HepG2 (cell line): ENCODE measurements around the gene RBM27. TPM values are rescaled to one million over a fixed set of nuclear protein-coding genes. Genes with fewer than 3 reads are reported as not detected.
A peak's percentile ranks its signal among the peaks of the same experiment; 100 is the strongest.

ENCODE experiments used
- AGO1 ChIP-seq: fragments of 200-400 bp; formaldehyde crosslinking; IDR thresholded peaks from 2 replicates; pipeline ENCODE4 v1.6.1; 2017; ENCODE audit warnings: mild to moderate bottlenecking, low read depth, low read length, moderate library complexity; ENCODE audit not compliant: poor library complexity, severe bottlenecking
- ARNTL ChIP-seq: sonication (generic); formaldehyde crosslinking; IDR thresholded peaks from 2 replicates; pipeline ENCODE4 v1.4.0; 2020; ENCODE audit warnings: mild to moderate bottlenecking, missing genetic modification reagents
- ATAD3A ChIP-seq: sonication (generic); formaldehyde crosslinking; IDR thresholded peaks from 2 replicates; pipeline ENCODE4 v1.4.0; 2020; ENCODE audit warnings: missing genetic modification reagents
- ELF4 ChIP-seq: sonication (generic); formaldehyde crosslinking; IDR thresholded peaks from 2 replicates; pipeline ENCODE4 v1.5.0; 2020; ENCODE audit warnings: missing genetic modification reagents, mild to moderate bottlenecking, moderate library complexity, borderline replicate concordance
- FOSL2 ChIP-seq: sonication (generic); formaldehyde crosslinking; IDR thresholded peaks from 2 replicates; pipeline ENCODE4 v1.4.0; 2020; ENCODE audit warnings: missing genetic modification reagents
- HMG20B ChIP-seq: conservative IDR thresholded peaks from 2 replicates; pipeline ENCODE4 v1.6.1; 2016; ENCODE audit warnings: missing genetic modification reagents, missing compliant biosample characterization
- SMARCC2 ChIP-seq: fragments of 450-650 bp; IDR thresholded peaks from 2 replicates; pipeline ENCODE4 v1.6.1; 2017; ENCODE audit warnings: antibody characterized with exemption, mild to moderate bottlenecking
- SRY ChIP-seq: sonication (generic); formaldehyde crosslinking; IDR thresholded peaks from 2 replicates; pipeline ENCODE4 v1.8.0; 2022; ENCODE audit warnings: mild to moderate bottlenecking, missing genetic modification reagents
- SYNCRIP ChIP-seq: fragments of 200-400 bp; formaldehyde crosslinking; IDR thresholded peaks from 2 replicates; pipeline ENCODE4 v1.6.1; 2018; ENCODE audit warnings: mild to moderate bottlenecking, low read depth, low read length; ENCODE audit not compliant: insufficient read depth
- ZNF160 ChIP-seq: sonication (generic); formaldehyde crosslinking; IDR thresholded peaks from 2 replicates; pipeline ENCODE4 v1.8.0; 2022; ENCODE audit warnings: mild to moderate bottlenecking, inconsistent platforms, missing genetic modification reagents
- ZNF232 ChIP-seq: sonication (generic); formaldehyde crosslinking; IDR thresholded peaks from 2 replicates; pipeline ENCODE4 v1.4.0; 2020; ENCODE audit warnings: missing genetic modification reagents, borderline replicate concordance
- ZNF296 ChIP-seq: sonication (generic); formaldehyde crosslinking; conservative IDR thresholded peaks from 2 replicates; pipeline ENCODE4 v1.5.0; 2020; ENCODE audit warnings: mild to moderate bottlenecking, missing genetic modification reagents
- ZNF549 ChIP-seq: sonication (generic); formaldehyde crosslinking; IDR thresholded peaks from 2 replicates; pipeline ENCODE4 v1.5.0; 2020; ENCODE audit warnings: missing genetic modification reagents
- ZNF790 ChIP-seq: sonication (generic); formaldehyde crosslinking; IDR thresholded peaks from 2 replicates; pipeline ENCODE4 v1.8.0; 2022; ENCODE audit warnings: missing genetic modification reagents, mild to moderate bottlenecking, borderline replicate concordance
- polyA plus RNA-seq, 8 experiments: library from polyadenylated mRNA; depleted of rRNA in 3 of 8; stranded (reverse) in 7 of 8; unstranded in 1 of 8; fragments of >200 nt; fragmentation: Illumina TruSeq in 4 of 8; extraction: Trizol in 4 of 8; gene quantifications; 2 replicates each; pipeline versions ENCODE4 v1.2.1 to v1.2.3, GENCODE V29; 2011 to 2016; ENCODE audit warnings: low read depth in 4 of 8, missing spikeins in 1 of 8, mixed read lengths in 1 of 8; ENCODE audit not compliant: insufficient read depth in 1 of 8
- total RNA-seq, 5 experiments: library from RNA; depleted of rRNA; stranded (reverse); fragments of >200 nt; fragmentation: Illumina TruSeq; extraction: Trizol; gene quantifications; 2 replicates each; pipeline ENCODE4 v1.2.3, GENCODE V29; 2016; ENCODE audit warnings: low read depth in 1 of 5
- TF ChIP-seq, protein P1 (sequence below): IDR thresholded peaks from 2 replicates; pipeline ENCODE4 v1.6.1; 2016; ENCODE audit warnings: low read depth, missing genetic modification reagents, missing compliant biosample characterization
- TF ChIP-seq, protein P2 (sequence below): sonication (generic); formaldehyde crosslinking; IDR thresholded peaks from 2 replicates; pipeline ENCODE4 v1.4.0; 2020; ENCODE audit warnings: missing genetic modification reagents, borderline replicate concordance
- TF ChIP-seq, protein P3 (sequence below): sonication (generic); formaldehyde crosslinking; IDR thresholded peaks from 2 replicates; pipeline ENCODE4 v1.8.1; 2023; ENCODE audit warnings: missing genetic modification reagents, mild to moderate bottlenecking, borderline replicate concordance
- TF ChIP-seq, protein P4 (sequence below): sonication (generic); formaldehyde crosslinking; IDR thresholded peaks from 2 replicates; pipeline ENCODE4 v1.9.0; 2022; ENCODE audit warnings: low read depth, missing genetic modification reagents

RBM27 gene
- total and polyA plus RNA-seq, 2 of the 13 experiments (the other 11 are each of a cell fraction or from before 2014, with no cell fraction given) = 12.9 to 23.4 TPM

- TF ChIP-seq, protein P1, sequence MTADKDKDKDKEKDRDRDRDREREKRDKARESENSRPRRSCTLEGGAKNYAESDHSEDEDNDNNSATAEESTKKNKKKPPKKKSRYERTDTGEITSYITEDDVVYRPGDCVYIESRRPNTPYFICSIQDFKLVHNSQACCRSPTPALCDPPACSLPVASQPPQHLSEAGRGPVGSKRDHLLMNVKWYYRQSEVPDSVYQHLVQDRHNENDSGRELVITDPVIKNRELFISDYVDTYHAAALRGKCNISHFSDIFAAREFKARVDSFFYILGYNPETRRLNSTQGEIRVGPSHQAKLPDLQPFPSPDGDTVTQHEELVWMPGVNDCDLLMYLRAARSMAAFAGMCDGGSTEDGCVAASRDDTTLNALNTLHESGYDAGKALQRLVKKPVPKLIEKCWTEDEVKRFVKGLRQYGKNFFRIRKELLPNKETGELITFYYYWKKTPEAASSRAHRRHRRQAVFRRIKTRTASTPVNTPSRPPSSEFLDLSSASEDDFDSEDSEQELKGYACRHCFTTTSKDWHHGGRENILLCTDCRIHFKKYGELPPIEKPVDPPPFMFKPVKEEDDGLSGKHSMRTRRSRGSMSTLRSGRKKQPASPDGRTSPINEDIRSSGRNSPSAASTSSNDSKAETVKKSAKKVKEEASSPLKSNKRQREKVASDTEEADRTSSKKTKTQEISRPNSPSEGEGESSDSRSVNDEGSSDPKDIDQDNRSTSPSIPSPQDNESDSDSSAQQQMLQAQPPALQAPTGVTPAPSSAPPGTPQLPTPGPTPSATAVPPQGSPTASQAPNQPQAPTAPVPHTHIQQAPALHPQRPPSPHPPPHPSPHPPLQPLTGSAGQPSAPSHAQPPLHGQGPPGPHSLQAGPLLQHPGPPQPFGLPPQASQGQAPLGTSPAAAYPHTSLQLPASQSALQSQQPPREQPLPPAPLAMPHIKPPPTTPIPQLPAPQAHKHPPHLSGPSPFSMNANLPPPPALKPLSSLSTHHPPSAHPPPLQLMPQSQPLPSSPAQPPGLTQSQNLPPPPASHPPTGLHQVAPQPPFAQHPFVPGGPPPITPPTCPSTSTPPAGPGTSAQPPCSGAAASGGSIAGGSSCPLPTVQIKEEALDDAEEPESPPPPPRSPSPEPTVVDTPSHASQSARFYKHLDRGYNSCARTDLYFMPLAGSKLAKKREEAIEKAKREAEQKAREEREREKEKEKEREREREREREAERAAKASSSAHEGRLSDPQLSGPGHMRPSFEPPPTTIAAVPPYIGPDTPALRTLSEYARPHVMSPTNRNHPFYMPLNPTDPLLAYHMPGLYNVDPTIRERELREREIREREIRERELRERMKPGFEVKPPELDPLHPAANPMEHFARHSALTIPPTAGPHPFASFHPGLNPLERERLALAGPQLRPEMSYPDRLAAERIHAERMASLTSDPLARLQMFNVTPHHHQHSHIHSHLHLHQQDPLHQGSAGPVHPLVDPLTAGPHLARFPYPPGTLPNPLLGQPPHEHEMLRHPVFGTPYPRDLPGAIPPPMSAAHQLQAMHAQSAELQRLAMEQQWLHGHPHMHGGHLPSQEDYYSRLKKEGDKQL (CRISPR knock-in tag) = no peak
- TF ChIP-seq ZNF296 = no peak
- no peak for TF ChIP-seq HMG20B (CRISPR knock-in tag)
- TF ChIP-seq, protein P2, sequence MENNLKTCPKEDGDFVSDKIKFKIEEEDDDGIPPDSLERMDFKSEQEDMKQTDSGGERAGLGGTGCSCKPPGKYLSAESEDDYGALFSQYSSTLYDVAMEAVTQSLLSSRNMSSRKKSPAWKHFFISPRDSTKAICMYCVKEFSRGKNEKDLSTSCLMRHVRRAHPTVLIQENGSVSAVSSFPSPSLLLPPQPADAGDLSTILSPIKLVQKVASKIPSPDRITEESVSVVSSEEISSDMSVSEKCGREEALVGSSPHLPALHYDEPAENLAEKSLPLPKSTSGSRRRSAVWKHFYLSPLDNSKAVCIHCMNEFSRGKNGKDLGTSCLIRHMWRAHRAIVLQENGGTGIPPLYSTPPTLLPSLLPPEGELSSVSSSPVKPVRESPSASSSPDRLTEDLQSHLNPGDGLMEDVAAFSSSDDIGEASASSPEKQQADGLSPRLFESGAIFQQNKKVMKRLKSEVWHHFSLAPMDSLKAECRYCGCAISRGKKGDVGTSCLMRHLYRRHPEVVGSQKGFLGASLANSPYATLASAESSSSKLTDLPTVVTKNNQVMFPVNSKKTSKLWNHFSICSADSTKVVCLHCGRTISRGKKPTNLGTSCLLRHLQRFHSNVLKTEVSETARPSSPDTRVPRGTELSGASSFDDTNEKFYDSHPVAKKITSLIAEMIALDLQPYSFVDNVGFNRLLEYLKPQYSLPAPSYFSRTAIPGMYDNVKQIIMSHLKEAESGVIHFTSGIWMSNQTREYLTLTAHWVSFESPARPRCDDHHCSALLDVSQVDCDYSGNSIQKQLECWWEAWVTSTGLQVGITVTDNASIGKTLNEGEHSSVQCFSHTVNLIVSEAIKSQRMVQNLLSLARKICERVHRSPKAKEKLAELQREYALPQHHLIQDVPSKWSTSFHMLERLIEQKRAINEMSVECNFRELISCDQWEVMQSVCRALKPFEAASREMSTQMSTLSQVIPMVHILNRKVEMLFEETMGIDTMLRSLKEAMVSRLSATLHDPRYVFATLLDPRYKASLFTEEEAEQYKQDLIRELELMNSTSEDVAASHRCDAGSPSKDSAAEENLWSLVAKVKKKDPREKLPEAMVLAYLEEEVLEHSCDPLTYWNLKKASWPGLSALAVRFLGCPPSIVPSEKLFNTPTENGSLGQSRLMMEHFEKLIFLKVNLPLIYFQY = peak; percentile 63; the same call in 1 of the 2 replicates
- TF ChIP-seq ATAD3A = no peak
- no peak for TF ChIP-seq ZNF232 (CRISPR knock-in tag)
- TF ChIP-seq, protein P3, sequence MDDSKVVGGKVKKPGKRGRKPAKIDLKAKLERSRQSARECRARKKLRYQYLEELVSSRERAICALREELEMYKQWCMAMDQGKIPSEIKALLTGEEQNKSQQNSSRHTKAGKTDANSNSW (CRISPR knock-in tag) = no peak
- TF ChIP-seq ZNF160 (CRISPR knock-in tag) = no peak; the same call in 1 of the 2 replicates
- TF ChIP-seq AGO1 = peak; percentile 61
- 0 out of 2 replicates have a peak, but pooled peaks have one; percentile 62 for TF ChIP-seq ARNTL (CRISPR knock-in tag)
- TF ChIP-seq SYNCRIP = no peak
- TF ChIP-seq ELF4 = no peak
- TF ChIP-seq SMARCC2 = no peak
- no peak for TF ChIP-seq SRY (CRISPR knock-in tag)
- TF ChIP-seq, protein P4, sequence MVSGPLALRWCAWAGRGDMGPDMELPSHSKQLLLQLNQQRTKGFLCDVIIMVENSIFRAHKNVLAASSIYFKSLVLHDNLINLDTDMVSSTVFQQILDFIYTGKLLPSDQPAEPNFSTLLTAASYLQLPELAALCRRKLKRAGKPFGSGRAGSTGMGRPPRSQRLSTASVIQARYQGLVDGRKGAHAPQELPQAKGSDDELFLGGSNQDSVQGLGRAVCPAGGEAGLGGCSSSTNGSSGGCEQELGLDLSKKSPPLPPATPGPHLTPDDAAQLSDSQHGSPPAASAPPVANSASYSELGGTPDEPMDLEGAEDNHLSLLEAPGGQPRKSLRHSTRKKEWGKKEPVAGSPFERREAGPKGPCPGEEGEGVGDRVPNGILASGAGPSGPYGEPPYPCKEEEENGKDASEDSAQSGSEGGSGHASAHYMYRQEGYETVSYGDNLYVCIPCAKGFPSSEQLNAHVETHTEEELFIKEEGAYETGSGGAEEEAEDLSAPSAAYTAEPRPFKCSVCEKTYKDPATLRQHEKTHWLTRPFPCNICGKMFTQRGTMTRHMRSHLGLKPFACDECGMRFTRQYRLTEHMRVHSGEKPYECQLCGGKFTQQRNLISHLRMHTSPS (CRISPR knock-in tag) = no peak
- no peak for TF ChIP-seq ZNF549 (CRISPR knock-in tag)
- TF ChIP-seq ZNF790 = no peak
- TF ChIP-seq FOSL2 (CRISPR knock-in tag) = peak; percentile 65
These were observed at the start of gene RBM27 (continued) for GRCh38 chr5:146203011-146203871.
